Esophagus mucosa (tissue), 1 donor: ENCODE data around the gene HES3. TPM values are rescaled to one million over a fixed set of nuclear protein-coding genes. Genes with fewer than 3 reads are reported as not detected.

Source experiments
- ATAC-seq: fragments of 200-7000 bp; cut with Tn5 transposase; one replicate; pipeline ENCODE4 v1.9.1; 2020
- total RNA-seq: library from RNA; stranded (reverse); gene quantifications from one replicate; pipeline ENCODE4 v1.2.4, GENCODE V29; 2023
- donor health status: DM: yes; HTN: yes; CAD: no.

The HES3 gene
- total RNA-seq, 1 donor from 2014 or later, result not detected

DNA sequence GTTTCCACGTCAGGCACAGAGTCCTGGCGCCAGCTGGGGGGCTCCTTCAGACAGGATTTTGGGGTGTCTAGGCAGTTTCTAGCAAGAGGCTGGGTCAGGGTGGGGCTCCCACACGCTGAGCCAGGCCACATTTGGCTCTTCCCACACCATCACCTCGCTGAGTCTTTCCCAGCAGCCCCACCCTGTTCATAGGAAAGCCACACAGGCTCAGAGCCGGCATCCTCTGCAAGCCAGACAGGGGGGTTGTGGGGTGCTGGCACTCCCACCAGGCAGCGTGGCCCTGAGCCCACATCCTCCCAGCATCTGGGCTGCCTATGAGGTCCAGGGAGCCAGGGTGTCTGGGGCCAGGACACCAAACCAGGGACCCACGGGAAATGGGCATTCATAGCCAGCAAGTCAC lies 19.7 kb downstream of the HES3 start:
- ATAC-seq, result peak; percentile 4

- no peak for ATAC-seq
Measured at GRCh38 chr1:6265151-6265550, 21.2 kb downstream of the HES3 start.

GRCh38 chr1:6266641-6267040 lies 22.7 kb downstream of the HES3 start:
- no peak for ATAC-seq

- ATAC-seq, result peak; percentile 46
Measured at GRCh38 chr1:6267686-6268322, 23.8 kb downstream of the HES3 start.

DNA sequence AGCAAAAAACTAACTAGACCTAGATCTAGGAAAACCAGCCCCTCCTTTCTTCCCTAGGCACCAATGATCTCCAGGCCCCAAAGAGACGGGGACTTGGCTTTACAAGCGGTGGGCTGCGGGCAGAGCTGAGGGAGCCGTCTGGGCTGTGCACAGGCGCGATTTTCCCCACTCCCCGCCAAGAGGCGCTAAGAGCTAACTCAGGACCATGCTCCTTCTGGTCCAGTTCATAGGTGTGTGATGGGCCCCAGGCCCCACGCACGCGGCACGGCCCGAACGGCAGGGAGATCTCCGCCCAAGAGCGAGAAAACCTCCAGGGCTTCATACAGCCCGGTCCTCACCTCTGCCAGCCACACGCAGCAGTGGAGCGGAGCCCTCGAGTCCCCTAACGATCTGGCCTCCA lies 24.4 kb downstream of the HES3 start:
- ATAC-seq, result no peak

DNA sequence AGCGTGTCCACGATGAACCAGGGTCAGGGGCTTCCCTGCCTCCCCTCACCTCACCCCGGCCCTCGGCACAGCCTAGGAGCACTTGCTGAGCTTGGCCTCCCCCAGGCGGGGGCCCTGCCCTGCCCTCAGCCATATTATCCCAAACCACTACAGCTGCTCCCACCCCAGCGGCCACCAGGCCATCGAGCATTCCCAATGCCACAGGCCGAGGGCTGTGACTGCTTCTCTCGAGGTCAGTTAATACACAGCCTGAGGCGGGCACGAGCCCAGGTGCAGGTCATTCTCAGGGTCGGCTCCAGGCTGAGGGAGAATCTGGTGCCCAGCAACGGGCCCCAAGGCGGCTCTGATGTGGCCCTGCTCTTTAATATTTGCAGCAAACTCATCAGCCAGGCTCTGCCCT lies 25.3 kb downstream of the HES3 start:
- ATAC-seq, result no peak

- no peak for ATAC-seq
Measured at GRCh38 chr1:6269720-6270400, 25.9 kb downstream of the HES3 start.

DNA sequence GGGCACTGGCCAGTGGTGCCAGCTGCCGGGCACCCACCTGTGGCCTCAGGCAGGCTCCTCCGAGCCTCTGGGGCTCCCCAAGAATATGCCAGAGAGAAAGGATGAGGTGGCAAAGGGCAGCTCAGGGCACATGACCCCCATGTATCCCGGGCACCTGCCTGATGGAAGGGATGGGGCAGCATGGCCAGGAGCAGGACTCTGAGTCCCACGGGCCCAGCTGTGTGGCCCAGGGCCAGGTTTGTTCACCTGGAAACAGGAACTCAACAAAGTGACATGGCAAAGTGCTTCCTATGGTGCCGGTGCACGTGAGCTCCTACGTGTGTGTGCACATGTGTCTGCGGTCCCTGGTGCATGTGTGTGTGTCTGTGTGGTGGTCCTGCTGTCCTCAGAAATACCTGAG lies 26.4 kb downstream of the HES3 start:
- no peak for ATAC-seq

DNA sequence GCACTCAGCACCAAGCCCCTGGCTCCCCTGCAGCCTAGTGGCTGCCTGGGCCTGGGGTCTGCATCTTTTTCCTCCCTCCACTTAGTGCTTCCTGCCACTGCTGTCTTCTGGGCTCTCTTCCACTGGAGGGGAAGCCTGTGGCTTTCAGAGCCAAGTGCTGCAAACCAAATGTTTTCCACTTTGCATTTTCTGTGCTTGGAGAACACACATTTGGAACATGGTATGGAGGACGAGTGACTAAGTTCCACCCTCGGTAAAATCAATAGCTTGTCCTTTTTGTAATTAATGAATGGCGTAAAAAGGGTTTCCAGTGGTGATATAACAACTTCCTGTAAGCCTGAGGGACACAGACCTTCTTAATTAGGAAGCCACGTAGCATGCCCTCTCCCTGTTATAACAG lies 27.0 kb downstream of the HES3 start:
- ATAC-seq, result no peak

DNA sequence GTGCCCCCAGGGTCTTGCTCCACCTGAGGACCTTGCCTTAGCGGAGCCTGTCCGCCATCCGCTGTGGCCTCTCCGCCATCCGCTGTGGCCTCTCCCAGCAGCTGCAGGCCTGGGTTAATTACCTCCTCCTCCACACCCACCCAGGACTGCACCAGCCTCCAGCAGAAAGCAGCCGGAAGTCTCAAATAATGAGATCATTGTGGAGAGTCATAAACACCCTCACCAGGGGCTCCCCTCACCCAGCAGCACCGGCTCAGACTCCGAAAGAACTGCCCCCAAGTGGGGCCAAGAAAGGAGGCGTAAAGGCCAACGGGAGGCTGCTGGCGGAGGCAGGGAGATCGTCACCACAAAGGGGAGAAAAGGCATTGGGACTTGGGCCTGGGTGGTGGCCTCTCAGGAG lies 27.6 kb downstream of the HES3 start:
- ATAC-seq, result no peak

GRCh38 chr1:6272452-6272851 lies 28.5 kb downstream of the HES3 start:
- ATAC-seq, result no peak

DNA sequence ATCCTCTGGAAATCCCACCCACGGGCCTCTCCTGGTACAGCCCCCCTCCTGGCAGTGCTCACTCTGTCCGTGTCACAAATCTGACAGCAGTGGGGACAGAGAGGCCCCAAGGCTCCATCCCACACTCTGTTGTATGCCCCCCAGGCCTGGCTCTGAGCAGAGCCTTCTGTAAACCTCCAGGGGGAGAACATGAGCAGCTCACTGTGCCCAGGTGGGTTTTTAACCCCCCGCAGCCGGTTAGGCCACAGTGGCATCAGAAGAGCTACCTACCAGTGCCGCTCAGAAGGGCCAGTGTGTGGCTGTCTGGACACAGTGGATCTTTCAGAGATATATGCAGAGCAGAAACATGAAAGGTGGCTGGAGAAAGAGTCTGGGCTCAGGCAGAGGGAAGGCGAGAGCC lies 28.9 kb downstream of the HES3 start:
- ATAC-seq, result no peak

GRCh38 chr1:6273380-6273891 lies 29.5 kb downstream of the HES3 start:
- ATAC-seq, result peak; percentile 43

- ATAC-seq, result no peak
Measured at GRCh38 chr1:6274102-6274501, 30.1 kb downstream of the HES3 start.

GRCh38 chr1:6274622-6275139 lies 30.7 kb downstream of the HES3 start:
- no peak for ATAC-seq

DNA sequence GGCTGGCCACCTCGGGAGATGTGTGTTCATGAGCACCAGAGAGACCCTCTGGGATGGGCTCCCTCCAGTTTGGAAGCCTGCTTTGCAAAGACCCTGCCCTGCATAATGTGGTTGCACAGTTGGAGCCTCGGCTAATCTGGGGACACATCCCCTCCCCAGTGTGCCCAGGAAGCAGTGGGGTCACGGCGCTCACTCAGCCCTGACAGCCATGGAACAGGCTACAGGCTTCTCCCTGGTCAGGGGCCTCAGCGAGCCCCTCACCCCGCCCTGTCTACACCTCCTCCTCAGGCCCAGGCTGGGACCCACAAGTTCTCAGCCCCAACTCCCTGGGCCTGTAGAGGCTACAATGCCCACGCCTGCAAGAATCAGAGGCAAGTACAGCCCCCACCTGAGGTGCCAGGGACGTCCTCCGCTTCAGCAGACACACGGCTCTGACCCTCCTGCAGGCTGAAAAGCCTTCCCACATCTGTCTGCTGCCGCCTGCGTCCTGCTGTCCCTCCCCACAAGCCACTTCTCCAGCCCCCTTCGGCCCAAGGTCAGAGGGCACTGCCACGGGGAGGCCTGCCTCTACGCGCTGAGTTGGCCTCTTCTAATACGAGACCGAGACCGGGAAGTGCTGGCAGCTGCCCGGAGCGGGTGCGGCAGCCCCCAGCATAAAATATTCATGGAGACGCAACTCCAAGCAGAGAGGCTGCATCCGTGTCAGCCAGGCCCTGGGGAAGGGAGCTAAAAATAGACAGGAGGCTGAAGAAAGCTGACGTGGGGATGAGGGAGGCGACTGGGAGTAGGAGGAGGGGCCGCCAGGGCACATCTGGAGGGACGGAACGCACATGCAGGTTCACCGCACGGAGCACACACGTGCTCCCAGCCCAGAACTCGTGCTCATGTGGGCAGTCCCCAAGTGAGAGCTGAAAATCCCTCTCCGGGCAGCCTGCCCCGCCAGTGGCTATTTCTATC lies 32.1 kb downstream of the HES3 start:
- ATAC-seq, result no peak

DNA sequence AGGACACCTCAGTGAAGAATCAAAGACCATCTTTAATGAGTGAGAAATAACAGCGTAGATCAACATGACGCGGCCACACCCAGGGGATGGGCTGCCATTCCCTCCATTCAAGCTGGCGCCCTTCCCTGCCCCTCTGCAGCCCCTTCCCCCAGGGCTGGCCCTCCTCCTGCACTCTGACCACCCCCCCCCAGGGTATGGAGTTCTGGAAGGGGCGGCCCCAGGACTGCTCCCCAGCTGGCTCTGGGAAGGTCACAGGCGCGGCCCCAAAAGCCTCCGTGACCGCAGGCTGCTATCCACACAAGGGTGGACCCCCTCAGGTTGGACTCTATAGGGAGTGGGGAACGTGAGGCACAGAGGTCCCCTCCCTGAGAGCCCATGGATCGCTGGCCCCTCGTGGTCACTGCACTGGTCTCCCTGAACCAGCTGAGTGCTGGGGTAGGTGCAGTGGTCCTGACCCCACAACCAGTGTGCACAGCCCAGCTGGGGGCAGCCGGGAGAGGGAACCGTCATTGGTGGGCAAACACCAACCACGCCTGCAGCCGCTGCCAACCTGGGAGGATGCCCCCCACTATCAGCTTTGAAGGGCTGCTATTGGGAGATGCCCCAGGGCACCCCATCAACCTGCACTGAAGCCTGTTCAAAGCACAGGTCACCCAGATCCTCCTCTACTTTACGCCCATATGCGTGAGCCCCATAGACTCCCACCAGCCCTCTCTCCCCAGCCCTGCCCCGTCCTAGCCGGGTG lies 33.0 kb downstream of the HES3 start:
- no peak for ATAC-seq

DNA sequence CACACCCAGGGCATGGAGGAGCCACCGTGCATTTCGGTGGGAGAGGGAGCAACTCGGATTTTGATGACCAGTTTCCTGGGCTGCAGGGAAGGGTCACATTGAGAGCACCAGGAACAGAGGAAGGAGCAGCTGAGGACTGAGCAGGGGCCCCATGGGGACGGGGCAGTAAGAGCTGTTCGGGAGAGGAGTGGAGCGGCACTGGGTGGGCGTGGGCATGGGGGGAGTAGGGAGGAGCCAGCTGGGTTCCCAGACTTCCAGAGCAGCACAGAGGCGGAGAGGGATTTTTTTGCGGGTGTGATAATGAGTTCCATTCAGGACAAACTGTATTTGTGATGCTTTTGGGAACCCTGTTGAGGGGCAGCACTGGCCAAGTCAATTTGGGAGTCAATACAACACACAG lies 34.3 kb downstream of the HES3 start:
- ATAC-seq, result no peak

GRCh38 chr1:6279066-6279465 lies 35.1 kb downstream of the HES3 start:
- no peak for ATAC-seq

- ATAC-seq, result no peak
Measured at GRCh38 chr1:6279613-6280383, 35.8 kb downstream of the HES3 start.

DNA sequence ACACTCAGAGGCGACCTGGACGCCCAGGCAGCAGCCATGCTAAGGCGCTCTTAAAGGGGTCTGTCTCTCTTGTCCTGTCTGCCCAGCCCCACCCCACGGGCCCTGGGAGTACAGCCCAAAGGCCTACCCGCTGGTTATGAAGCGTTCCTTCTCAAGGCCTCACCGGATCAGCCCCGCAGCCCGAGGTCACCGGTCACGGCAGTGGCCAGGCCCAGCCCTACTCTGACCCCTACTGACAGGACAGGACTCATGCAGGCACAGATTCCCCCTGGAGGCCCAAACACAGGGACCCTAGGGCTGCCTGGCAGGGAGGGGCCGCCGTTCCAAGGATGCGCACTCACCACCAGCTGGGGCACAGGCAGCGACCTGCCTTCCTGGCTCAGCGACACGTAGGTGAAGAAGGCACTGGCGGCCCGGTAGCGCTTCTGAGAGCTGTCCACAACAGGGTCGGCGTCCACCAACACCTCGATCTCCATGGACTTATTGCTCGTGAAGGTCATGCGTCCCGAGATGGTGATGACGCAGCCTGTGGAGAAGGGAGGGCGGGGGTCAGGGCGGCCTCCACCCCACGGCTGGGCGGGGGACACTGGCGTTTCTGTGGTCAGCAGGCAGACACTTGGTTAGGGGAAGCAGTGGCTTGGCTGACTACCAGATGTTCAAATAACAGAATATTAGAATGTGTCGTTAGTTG lies 36.9 kb downstream of the HES3 start:
- ATAC-seq, result peak; percentile 5
